Fibroblast of gingiva (primary cell): ENCODE measurements around the gene SLC2A4RG.

Experiments
- DNase-seq: peaks from one replicate; pipeline ENCODE4 v3.0.0-alpha.2; 2011; ENCODE audit warnings: low read depth

Gene SLC2A4RG

DNA sequence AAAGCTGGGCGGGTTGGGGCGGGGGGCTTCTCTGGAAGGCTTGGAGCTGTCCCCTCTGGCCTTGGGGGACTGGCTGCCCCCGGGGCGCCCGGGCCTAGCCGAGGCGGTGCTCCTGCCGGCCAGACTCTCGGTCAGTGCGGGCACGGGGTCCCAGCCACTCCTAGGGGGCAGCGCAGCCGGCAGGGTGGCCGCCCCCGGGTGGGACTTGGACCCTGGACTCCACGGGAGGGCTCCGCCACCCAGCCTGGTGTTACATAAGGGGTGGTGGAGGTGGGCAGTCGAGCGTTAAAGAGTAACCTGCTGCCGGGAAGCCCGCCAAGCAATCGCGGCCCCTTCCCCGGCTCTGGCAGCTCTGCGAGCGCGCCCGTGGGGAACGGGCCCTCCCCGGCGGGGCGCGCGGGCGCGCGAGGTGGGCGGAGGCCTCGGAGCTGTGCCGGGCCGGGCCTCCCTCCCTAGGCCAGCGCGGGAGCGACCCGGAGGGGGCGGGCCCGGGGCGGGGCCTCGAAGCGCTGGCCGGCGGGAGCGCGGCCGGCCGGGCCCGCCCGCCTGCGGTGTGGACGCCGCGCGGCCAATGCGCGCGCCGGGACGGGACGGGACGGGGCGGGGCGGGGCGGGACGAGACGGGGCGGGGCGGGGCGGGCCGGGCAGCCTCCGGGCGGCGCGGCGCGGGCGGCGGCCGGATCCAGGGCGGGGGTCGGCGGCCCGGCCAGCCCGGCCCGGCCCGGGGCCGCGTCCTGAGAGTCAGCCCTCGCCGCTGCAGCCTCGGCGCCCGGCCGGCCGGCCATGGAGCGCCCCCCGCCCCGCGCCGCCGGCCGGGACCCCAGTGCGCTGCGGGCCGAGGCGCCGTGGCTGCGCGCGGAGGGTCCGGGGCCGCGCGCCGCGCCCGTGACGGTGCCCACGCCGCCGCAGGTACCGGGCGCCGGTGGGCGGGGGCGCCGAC, at the start of gene SLC2A4RG:
Gene SLC2A4RG, plus strand, starts transcription at position 647 of the 940 bp plus-strand sequence. Its CDS starts 137 bp downstream, at position 784.
- peak; percentile 74 for DNase-seq

DNA sequence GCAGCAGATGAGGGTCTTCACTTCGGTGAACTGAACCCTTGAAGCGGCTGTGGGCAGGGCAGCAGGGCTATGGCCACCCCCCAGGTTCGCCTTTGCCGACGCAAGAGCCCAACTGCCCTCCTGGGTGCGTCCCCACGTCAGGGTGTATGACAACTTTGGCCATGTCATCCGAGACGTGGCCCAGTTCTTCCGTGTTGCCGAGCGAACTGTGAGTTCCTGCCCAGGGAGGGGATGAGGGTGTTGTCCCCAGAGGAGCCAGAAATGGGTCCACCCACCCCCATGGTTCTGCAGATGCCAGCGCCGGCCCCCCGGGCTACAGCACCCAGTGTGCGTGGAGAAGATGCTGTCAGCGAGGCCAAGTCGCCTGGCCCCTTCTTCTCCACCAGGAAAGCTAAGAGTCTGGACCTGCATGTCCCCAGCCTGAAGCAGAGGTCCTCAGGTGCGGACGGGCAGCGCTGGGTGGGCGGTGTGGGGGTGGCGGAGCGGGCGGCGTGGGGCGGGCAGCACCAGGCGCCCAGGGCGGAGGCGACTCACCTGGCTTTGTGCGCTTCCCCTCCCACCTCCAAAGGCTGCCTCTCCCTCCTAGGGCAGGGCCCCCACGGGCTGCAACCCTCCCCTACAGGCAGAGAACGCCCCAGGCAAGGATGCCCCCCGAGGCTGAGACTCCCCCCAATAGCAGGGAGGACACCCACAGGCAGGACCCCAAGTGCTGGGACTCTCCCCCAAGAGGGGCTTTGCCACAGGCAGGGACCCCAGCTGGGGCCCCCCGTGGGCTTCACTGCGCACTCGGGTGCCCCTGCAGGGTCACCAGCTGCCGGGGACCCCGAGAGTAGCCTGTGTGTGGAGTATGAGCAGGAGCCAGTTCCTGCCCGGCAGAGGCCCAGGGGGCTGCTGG, 49.3 kb upstream of the SLC2A4RG start:
- DNase-seq: no peak

DNA sequence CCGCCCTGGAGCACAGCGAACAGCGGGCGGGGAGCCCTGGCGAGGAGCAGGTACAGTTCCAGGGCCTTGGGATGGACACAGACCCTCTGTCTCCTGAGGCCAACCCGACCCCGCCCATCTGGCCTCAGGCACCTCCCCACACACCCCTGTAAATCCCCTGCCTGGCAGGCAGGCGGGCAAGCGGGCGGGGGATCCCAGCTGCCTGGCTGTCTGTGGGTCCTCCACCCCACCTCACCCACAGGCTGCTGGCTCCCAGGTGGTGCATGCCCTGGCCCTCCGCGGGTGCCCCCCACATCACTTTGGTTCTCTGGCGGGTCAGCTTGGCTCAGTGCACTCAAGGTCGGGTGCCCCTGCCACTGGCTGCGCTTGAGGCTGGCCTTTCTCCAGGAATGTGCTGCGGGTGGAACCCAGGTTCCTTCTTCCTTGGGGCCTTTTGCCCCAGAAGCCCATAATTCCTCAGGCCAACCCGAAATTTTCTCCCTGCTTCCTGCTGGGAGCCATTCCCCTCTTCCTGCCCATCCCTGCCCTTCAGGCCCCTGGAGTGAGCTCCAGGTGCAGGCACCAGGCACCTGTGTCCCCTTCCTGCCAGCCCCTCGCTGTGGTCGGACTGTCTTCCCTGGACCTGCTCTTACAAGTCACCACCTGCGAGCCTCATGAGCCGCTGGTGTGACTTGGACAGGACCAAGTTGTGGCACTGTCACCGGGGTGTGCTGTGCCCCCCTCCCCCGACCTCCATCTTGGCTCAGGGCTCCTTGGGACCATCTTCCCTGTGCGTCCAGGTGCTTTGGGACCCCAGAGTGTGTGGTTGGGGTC, 48.5 kb upstream of the SLC2A4RG start:
- no peak for DNase-seq

- no peak for DNase-seq
Measured at GRCh38 chr20:63691711-63692435, 47.7 kb upstream of the SLC2A4RG start.

DNA sequence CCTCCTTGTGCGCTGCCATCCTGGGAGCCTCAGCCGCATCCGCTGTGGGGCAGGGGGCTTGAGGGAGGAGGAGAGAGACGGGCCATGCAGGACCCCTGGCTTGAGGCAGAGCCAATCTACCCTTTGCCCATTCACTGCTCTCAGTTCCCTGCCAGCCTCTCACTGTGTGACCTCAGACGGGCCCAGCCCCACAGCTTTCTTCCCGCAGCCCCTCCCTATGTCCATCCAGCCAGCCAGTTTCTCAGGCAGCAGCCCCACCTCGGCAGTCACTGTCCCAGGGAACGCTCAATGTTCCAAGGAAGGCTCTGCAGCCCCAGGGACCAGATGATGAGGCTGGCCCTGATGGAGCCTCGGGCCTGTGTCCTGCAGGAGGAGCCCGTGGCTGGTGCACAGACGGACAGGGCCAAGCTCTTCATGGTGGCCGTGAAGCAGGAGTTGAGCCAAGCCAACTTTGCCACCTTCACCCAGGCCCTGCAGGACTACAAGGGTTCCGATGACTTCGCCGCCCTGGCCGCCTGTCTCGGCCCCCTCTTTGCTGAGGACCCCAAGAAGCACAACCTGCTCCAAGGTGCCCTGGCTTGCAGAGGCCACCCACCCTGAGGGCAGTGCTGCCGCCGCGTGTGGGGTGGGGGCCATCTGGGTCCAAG, 47.0 kb upstream of the SLC2A4RG start:
- peak; percentile 43 for DNase-seq

DNA sequence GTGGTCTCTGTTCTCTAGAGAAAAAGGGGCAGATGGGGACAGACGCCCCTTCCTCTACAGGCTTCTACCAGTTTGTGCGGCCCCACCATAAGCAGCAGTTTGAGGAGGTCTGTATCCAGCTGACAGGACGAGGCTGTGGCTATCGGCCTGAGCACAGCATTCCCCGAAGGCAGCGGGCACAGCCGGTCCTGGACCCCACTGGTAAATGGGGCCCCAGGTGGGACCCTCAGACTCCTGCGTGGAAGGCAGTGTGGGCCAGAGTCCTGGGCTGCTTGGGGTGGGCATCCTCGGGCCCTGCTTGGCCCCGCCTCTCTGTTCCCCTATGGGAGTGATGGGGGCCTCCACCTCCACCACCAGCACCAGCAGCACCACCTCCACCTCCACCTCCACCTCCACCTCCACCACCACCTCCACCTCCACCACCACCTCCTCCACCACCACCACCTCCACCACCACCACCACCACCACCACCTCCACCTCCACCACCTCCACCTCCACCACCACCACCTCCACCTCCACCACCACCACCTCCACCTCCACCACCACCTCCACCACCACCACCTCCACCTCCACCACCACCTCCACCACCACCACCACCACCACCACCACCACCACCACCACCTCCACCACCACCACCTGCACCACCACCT, 46.4 kb upstream of the SLC2A4RG start:
- no peak for DNase-seq

DNA sequence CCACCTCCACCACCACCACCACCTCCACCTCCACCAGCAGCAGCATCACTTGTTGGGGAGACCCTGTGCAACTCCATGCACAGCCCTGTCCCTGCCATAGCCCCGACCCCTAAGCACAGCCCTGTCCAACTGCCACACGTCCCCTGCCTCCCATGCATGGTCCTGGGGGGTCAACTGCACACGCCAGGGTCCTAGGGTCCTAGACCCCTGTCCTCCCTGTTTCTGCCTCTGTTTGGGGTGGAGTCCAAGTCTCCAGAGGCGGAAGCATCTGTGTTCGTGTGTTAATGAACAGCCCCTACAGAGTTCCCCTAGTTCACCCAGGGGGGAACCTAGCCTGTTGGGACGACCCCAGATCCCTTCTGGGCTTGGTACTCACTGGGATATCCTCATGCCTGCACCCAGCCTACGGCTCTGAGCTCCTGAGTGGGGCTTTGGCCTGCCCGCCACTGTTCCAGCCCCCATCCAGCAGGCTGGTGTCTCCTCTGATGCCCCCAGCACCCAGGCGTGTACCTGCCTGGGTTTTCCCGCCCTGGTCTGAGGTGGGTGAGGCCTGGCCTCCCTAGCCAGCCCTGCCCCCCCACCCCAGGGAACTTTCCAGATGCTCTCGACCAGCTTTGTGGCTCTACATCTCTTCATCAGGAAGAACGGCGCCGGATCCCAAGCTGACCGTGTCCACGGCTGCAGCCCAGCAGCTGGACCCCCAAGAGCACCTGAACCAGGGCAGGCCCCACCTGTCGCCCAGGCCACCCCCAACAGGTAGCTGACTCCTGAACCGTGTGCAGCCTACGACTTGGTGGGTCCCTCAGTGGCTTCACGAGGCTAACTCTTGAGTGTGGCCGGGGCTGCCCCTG, 45.6 kb upstream of the SLC2A4RG start:
- no peak for DNase-seq

GRCh38 chr20:63694584-63695423, 44.8 kb upstream of the SLC2A4RG start:
- no peak for DNase-seq

GRCh38 chr20:63695424-63696305, 43.9 kb upstream of the SLC2A4RG start:
- DNase-seq: no peak

DNA sequence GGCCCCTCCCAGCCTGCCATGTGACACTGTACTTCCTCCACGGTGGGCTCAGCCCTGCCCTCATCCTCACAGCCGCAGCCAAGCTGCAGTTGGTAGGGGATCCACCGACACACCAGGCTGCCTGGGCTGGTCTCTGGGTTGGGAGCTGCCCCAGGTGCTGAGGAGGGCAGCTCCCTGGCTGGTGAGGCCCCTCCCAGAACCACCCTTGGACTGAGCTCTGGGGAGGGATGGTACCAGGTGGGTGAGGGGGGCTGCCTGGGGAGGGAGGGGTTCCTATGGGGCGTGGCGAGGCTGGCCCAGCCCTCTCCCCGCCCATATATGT, 43.3 kb upstream of the SLC2A4RG start:
- peak; percentile 25 for DNase-seq

- DNase-seq: no peak
Measured at GRCh38 chr20:63696628-63697356, 42.8 kb upstream of the SLC2A4RG start, which contains the start of gene TNFRSF6B. Gene TNFRSF6B, plus strand, starts transcription at chr20:63696652. Its CDS starts 116 bp downstream, at chr20:63696768.

DNA sequence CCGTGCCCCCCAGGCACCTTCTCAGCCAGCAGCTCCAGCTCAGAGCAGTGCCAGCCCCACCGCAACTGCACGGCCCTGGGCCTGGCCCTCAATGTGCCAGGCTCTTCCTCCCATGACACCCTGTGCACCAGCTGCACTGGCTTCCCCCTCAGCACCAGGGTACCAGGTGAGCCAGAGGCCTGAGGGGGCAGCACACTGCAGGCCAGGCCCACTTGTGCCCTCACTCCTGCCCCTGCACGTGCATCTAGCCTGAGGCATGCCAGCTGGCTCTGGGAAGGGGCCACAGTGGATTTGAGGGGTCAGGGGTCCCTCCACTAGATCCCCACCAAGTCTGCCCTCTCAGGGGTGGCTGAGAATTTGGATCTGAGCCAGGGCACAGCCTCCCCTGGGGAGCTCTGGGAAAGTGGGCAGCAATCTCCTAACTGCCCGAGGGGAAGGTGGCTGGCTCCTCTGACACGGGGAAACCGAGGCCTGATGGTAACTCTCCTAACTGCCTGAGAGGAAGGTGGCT, 42.2 kb upstream of the SLC2A4RG start:
- DNase-seq: no peak

GRCh38 chr20:63697868-63698545, 41.6 kb upstream of the SLC2A4RG start:
- no peak for DNase-seq

- peak; percentile 84 for DNase-seq
Measured at GRCh38 chr20:63698739-63699465, 40.7 kb upstream of the SLC2A4RG start.
